ENCODE results near the gene NTSR2. TPM values are rescaled to one million over a fixed set of nuclear protein-coding genes. Genes with fewer than 3 reads are reported as not detected.
"Not testable (repeated sequence)": the region's sequence is repeated elsewhere in the genome, so short reads cannot be mapped to it uniquely, and the experiment has no call there.

NTSR2 gene
- total RNA-seq, 2 donors from 2014 or later, result not detected

- DNase-seq (ENCODE audit: low spot score), result no peak
- H3K4me1 ChIP-seq (ENCODE audit: control insufficient read depth in 1 of 2, low read depth in 2 of 2), result peaks cover 0 to 8% of the 10 kb centered on the region in 2 donors
- TF ChIP-seq CTCF (IDR thresholded peaks at IDR 0.05), result no peak
- ATAC-seq (ENCODE audit: insufficient number of reproducible peaks, low FRiP score, low read depth), result no peak
- H3K9me3 ChIP-seq, result no peaks in the 10 kb centered on the region
- H3K27ac ChIP-seq, result no peak overlapping the region
- H3K4me3 ChIP-seq, result no peak overlapping the region
- H3K27me3 ChIP-seq (replicated peaks; ENCODE audit: insufficient read depth), result no peaks in the 10 kb centered on the region
- H3K36me3 ChIP-seq, result no peaks in the 10 kb centered on the region
These were observed 4.3 kb downstream of the NTSR2 start for GRCh38 chr2:11665510-11666362.

- ATAC-seq (ENCODE audit: insufficient number of reproducible peaks, low FRiP score, low read depth), result no peak
- TF ChIP-seq CTCF (IDR thresholded peaks at IDR 0.05), result no peak
- Histone ChIP-seq H3K27ac (no peak overlapping the region), H3K9me3 (no peaks in the 10 kb centered on the region), H3K36me3 (no peaks in the 10 kb centered on the region), H3K27me3 (replicated peaks; ENCODE audit: insufficient read depth) (no peaks in the 10 kb centered on the region), H3K4me1 (ENCODE audit: control insufficient read depth in 1 of 2, low read depth in 2 of 2) (peaks cover 0 to 6% of the 10 kb centered on the region in 2 donors), H3K4me3 (no peak overlapping the region)
- no peak for DNase-seq (ENCODE audit: low spot score)
These were observed 5.0 kb downstream of the NTSR2 start for GRCh38 chr2:11665028-11665427.

GRCh38 chr2:11663427-11663826, 6.6 kb downstream of the NTSR2 start:
- ATAC-seq (ENCODE audit: insufficient number of reproducible peaks, low FRiP score, low read depth) (no peak), DNase-seq (ENCODE audit: low spot score) (no peak)
- H3K9me3 ChIP-seq, result no peaks in the 10 kb centered on the region
- H3K27me3 ChIP-seq (replicated peaks; ENCODE audit: insufficient read depth), result no peaks in the 10 kb centered on the region
- no peak overlapping the region for H3K27ac ChIP-seq
- H3K36me3 ChIP-seq, result no peaks in the 10 kb centered on the region
- no peak overlapping the region for H3K4me3 ChIP-seq
- TF ChIP-seq CTCF (IDR thresholded peaks at IDR 0.05), result no peak
- H3K4me1 ChIP-seq (ENCODE audit: control insufficient read depth in 1 of 2, low read depth in 2 of 2), result no peaks in the 10 kb centered on the region

- Histone ChIP-seq H3K4me1 (ENCODE audit: control insufficient read depth in 1 of 2, low read depth in 2 of 2) (no peaks in the 10 kb centered on the region), H3K27ac (no peak overlapping the region), H3K9me3 (no peaks in the 10 kb centered on the region), H3K27me3 (replicated peaks; ENCODE audit: insufficient read depth) (no peaks in the 10 kb centered on the region), H3K4me3 (no peak overlapping the region), H3K36me3 (no peaks in the 10 kb centered on the region)
- no peak for ATAC-seq (ENCODE audit: insufficient number of reproducible peaks, low FRiP score, low read depth)
- DNase-seq (ENCODE audit: low spot score), result no peak
- no peak for TF ChIP-seq CTCF (IDR thresholded peaks at IDR 0.05)
These were observed 7.1 kb downstream of the NTSR2 start for GRCh38 chr2:11662882-11663281.

- H3K4me3 ChIP-seq, result no peak overlapping the region
- H3K4me1 ChIP-seq (ENCODE audit: control insufficient read depth in 1 of 2, low read depth in 2 of 2), result no peaks in the 10 kb centered on the region
- DNase-seq (ENCODE audit: low spot score) (no peak), ATAC-seq (ENCODE audit: insufficient number of reproducible peaks, low FRiP score, low read depth) (no peak)
- H3K9me3 ChIP-seq, result no peaks in the 10 kb centered on the region
- H3K36me3 ChIP-seq, result no peaks in the 10 kb centered on the region
- no peaks in the 10 kb centered on the region for H3K27me3 ChIP-seq (replicated peaks; ENCODE audit: insufficient read depth)
- no peak for TF ChIP-seq CTCF (IDR thresholded peaks at IDR 0.05)
- no peak overlapping the region for H3K27ac ChIP-seq
These were observed 8.0 kb downstream of the NTSR2 start for GRCh38 chr2:11661891-11662435.

GRCh38 chr2:11660396-11660795, 9.6 kb downstream of the NTSR2 start:
- H3K4me1 ChIP-seq (ENCODE audit: control insufficient read depth in 1 of 2, low read depth in 2 of 2); ATAC-seq (ENCODE audit: insufficient number of reproducible peaks, low FRiP score, low read depth); H3K9me3 ChIP-seq; DNase-seq (ENCODE audit: low spot score); H3K27me3 ChIP-seq (replicated peaks; ENCODE audit: insufficient read depth); H3K27ac ChIP-seq; H3K4me3 ChIP-seq; H3K36me3 ChIP-seq: not testable (repeated sequence)

Measured in thoracic aorta (tissue), 2 donors.